ENCODE measurements around the gene ELMO1.

The ELMO1 gene

GRCh38 chr7:36937754-36938563 lies 510.7 kb downstream of the ELMO1 start:
- Histone ChIP-seq H3K9me3 (ENCODE audit: control insufficient read depth, insufficient read depth, low read length) (0 out of 2 replicates have a peak, but pooled peaks cover 2% of the 10 kb centered on the region), H3K9me2 (replicated peaks; ENCODE audit: control insufficient read depth, low read length) (no peaks in the 10 kb centered on the region), H3K36me3 (ENCODE audit: control insufficient read depth, low read length) (no peaks in the 10 kb centered on the region), H3K27ac (ENCODE audit: low read depth, low read length) (no peak overlapping the region), H4K20me1 (ENCODE audit: control insufficient read depth, insufficient read depth, low read depth, low read length) (peaks cover 10% of the 10 kb centered on the region; the same call in 1 of the 2 replicates), H3K4me3 (ENCODE audit: low read length) (no peak overlapping the region), H3K4me1 (ENCODE audit: control insufficient read depth, low read length) (peaks cover 14% of the 10 kb centered on the region), H3F3A (ENCODE audit: control insufficient read depth, insufficient read depth) (no peaks in the 10 kb centered on the region), H3K27me3 (ENCODE audit: control insufficient read depth, low read length) (0 out of 2 replicates have a peak, but pooled peaks cover 3% of the 10 kb centered on the region), H3K4me2 (ENCODE audit: low read length) (no peak overlapping the region), H3K79me2 (ENCODE audit: control insufficient read depth, low read length) (no peaks in the 10 kb centered on the region)
- peak; percentile 51 for TF ChIP-seq CTCF (IDR thresholded peaks at IDR 0.05; ENCODE audit: low read depth, low read length, poor library complexity, severe bottlenecking)
- TF ChIP-seq EZH2phosphoT487 (IDR thresholded peaks at IDR 0.05; ENCODE audit: borderline replicate concordance, low read length), result no peak

GRCh38 chr7:36931892-36932291 lies 516.8 kb downstream of the ELMO1 start:
- no peaks in the 10 kb centered on the region for H3K4me1 ChIP-seq (ENCODE audit: control insufficient read depth, low read length)
- H3K9me3 ChIP-seq (ENCODE audit: control insufficient read depth, insufficient read depth, low read length), result no peaks in the 10 kb centered on the region
- H3K9me2 ChIP-seq (replicated peaks; ENCODE audit: control insufficient read depth, low read length), result no peaks in the 10 kb centered on the region
- H3K4me2 ChIP-seq (ENCODE audit: low read length), result no peak overlapping the region
- H3K36me3 ChIP-seq (ENCODE audit: control insufficient read depth, low read length), result no peaks in the 10 kb centered on the region
- no peak overlapping the region for H3K27ac ChIP-seq (ENCODE audit: low read depth, low read length)
- peaks cover 4% of the 10 kb centered on the region; the same call in 1 of the 2 replicates for H4K20me1 ChIP-seq (ENCODE audit: control insufficient read depth, insufficient read depth, low read depth, low read length)
- TF ChIP-seq EZH2phosphoT487 (IDR thresholded peaks at IDR 0.05; ENCODE audit: borderline replicate concordance, low read length), result no peak
- no peak overlapping the region for H3K4me3 ChIP-seq (ENCODE audit: low read length)
- H3K27me3 ChIP-seq (ENCODE audit: control insufficient read depth, low read length), result no peaks in the 10 kb centered on the region
- no peaks in the 10 kb centered on the region for H3K79me2 ChIP-seq (ENCODE audit: control insufficient read depth, low read length)
- H3F3A ChIP-seq (ENCODE audit: control insufficient read depth, insufficient read depth), result no peaks in the 10 kb centered on the region

- Histone ChIP-seq H3K27me3 (ENCODE audit: control insufficient read depth, low read length) (no peaks in the 10 kb centered on the region), H3K4me3 (ENCODE audit: low read length) (no peak overlapping the region), H3K9me2 (replicated peaks; ENCODE audit: control insufficient read depth, low read length) (no peaks in the 10 kb centered on the region), H4K20me1 (ENCODE audit: control insufficient read depth, insufficient read depth, low read depth, low read length) (peaks cover 4% of the 10 kb centered on the region; the same call in 1 of the 2 replicates), H3K4me2 (ENCODE audit: low read length) (no peak overlapping the region), H3F3A (ENCODE audit: control insufficient read depth, insufficient read depth) (no peaks in the 10 kb centered on the region), H3K4me1 (ENCODE audit: control insufficient read depth, low read length) (no peaks in the 10 kb centered on the region), H3K9me3 (ENCODE audit: control insufficient read depth, insufficient read depth, low read length) (no peaks in the 10 kb centered on the region), H3K79me2 (ENCODE audit: control insufficient read depth, low read length) (no peaks in the 10 kb centered on the region), H3K36me3 (ENCODE audit: control insufficient read depth, low read length) (no peaks in the 10 kb centered on the region), H3K27ac (ENCODE audit: low read depth, low read length) (no peak overlapping the region)
- TF ChIP-seq CTCF (IDR thresholded peaks at IDR 0.05; ENCODE audit: low read depth, low read length, poor library complexity, severe bottlenecking) (no peak), EZH2phosphoT487 (IDR thresholded peaks at IDR 0.05; ENCODE audit: borderline replicate concordance, low read length) (no peak)
Measured at GRCh38 chr7:36929791-36930190, 518.9 kb downstream of the ELMO1 start.

GRCh38 chr7:36928718-36929117 lies 519.9 kb downstream of the ELMO1 start:
- H3K79me2 ChIP-seq (ENCODE audit: control insufficient read depth, low read length), result no peaks in the 10 kb centered on the region
- no peaks in the 10 kb centered on the region for H3K9me2 ChIP-seq (replicated peaks; ENCODE audit: control insufficient read depth, low read length)
- no peak overlapping the region for H3K27ac ChIP-seq (ENCODE audit: low read depth, low read length)
- H3K4me2 ChIP-seq (ENCODE audit: low read length), result no peak overlapping the region
- TF ChIP-seq EZH2phosphoT487 (IDR thresholded peaks at IDR 0.05; ENCODE audit: borderline replicate concordance, low read length), result no peak
- no peak for TF ChIP-seq CTCF (IDR thresholded peaks at IDR 0.05; ENCODE audit: low read depth, low read length, poor library complexity, severe bottlenecking)
- H3K9me3 ChIP-seq (ENCODE audit: control insufficient read depth, insufficient read depth, low read length), result no peaks in the 10 kb centered on the region
- no peaks in the 10 kb centered on the region for H3K4me1 ChIP-seq (ENCODE audit: control insufficient read depth, low read length)
- peaks cover 4% of the 10 kb centered on the region; the same call in 1 of the 2 replicates for H4K20me1 ChIP-seq (ENCODE audit: control insufficient read depth, insufficient read depth, low read depth, low read length)
- H3K27me3 ChIP-seq (ENCODE audit: control insufficient read depth, low read length), result no peaks in the 10 kb centered on the region
- no peaks in the 10 kb centered on the region for H3K36me3 ChIP-seq (ENCODE audit: control insufficient read depth, low read length)
- H3F3A ChIP-seq (ENCODE audit: control insufficient read depth, insufficient read depth), result no peaks in the 10 kb centered on the region
- no peak overlapping the region for H3K4me3 ChIP-seq (ENCODE audit: low read length)
